ENCODE results near the gene AMELX.

GRCh38 chrX:11298600-11298999, 5.4 kb downstream of the AMELX start:
- TF ChIP-seq ZBTB40 (IDR thresholded peaks at IDR 0.05) (no peak), ZBTB40 (CRISPR knock-in tag; IDR thresholded peaks at IDR 0.05) (no peak), TAF15 (IDR thresholded peaks at IDR 0.05; ENCODE audit: low read depth, low read length, poor library complexity, severe bottlenecking) (no peak), POLR2AphosphoS5 (IDR thresholded peaks at IDR 0.05; ENCODE audit: low read depth, low read length) (no peak), CTCF (CRISPR knock-in tag; IDR thresholded peaks at IDR 0.05) (no peak), ZNF747 (CRISPR knock-in tag; IDR thresholded peaks at IDR 0.05; ENCODE audit: borderline replicate concordance) (no peak), RFX3 (CRISPR knock-in tag; IDR thresholded peaks at IDR 0.05) (no peak), ZMAT5 (CRISPR knock-in tag; IDR thresholded peaks at IDR 0.05; ENCODE audit: borderline replicate concordance, low read depth) (no peak), ZNF629 (CRISPR knock-in tag; conservative IDR thresholded peaks at IDR 0.05) (no peak)
